Measurements from ENCODE around the gene CCDC66. TPM values are rescaled to one million over a fixed set of nuclear protein-coding genes. Genes with fewer than 3 reads are reported as not detected.

The CCDC66 gene
- total RNA-seq, 1 donor from 2014 or later = 12.5 TPM

GRCh38 chr3:56613016-56613415 is 56.0 kb downstream of the CCDC66 start:
- no peak for DNase-seq (ENCODE audit: missing footprints)
- no peak for ATAC-seq
- intact Hi-C loops (cut with DNase I) = no loop called here

- intact Hi-C loops (cut with DNase I) = no loop called here
- ATAC-seq = no peak
Measured at GRCh38 chr3:56616478-56617006, 59.6 kb downstream of the CCDC66 start.

GRCh38 chr3:56620371-56620770 is 63.4 kb downstream of the CCDC66 start:
- ATAC-seq (no peak), DNase-seq (ENCODE audit: missing footprints) (no peak)
- intact Hi-C loops (cut with DNase I) = no loop called here

More at GRCh38 chr3:56616478-56617006, 59.6 kb downstream of the CCDC66 start:
- DNase-seq (ENCODE audit: missing footprints) = no peak

- ATAC-seq (no peak), DNase-seq (ENCODE audit: missing footprints) (no peak)
- intact Hi-C loops (cut with DNase I) = no loop called here
Measured at GRCh38 chr3:56621681-56622080, 64.7 kb downstream of the CCDC66 start.

GRCh38 chr3:56622381-56622780 is 65.4 kb downstream of the CCDC66 start:
- ATAC-seq = no peak

GRCh38 chr3:56624725-56625124 is 67.8 kb downstream of the CCDC66 start:
- DNase-seq (ENCODE audit: missing footprints) (no peak), ATAC-seq (no peak)
- intact Hi-C loops (cut with DNase I) = no loop called here

More at GRCh38 chr3:56622381-56622780, 65.4 kb downstream of the CCDC66 start:
- DNase-seq (ENCODE audit: missing footprints) = no peak
- intact Hi-C loops (cut with DNase I) = no loop called here

- no peak for ATAC-seq
- intact Hi-C loops (cut with DNase I) = no loop called here
- no peak for DNase-seq (ENCODE audit: missing footprints)
Measured at GRCh38 chr3:56629047-56629446, 72.1 kb downstream of the CCDC66 start.

- intact Hi-C loops (cut with DNase I) = no loop called here
- no peak for DNase-seq (ENCODE audit: missing footprints)
- ATAC-seq = no peak
Measured at GRCh38 chr3:56629451-56629850, 72.5 kb downstream of the CCDC66 start.

GRCh38 chr3:56630966-56631365 is 74.0 kb downstream of the CCDC66 start:
- ATAC-seq = no peak
- DNase-seq (ENCODE audit: missing footprints) = no peak
- intact Hi-C loops (cut with DNase I) = no loop called here

- ATAC-seq (peak; percentile 12), DNase-seq (ENCODE audit: missing footprints) (no peak)
- intact Hi-C loops (cut with DNase I) = no loop called here
Measured at GRCh38 chr3:56633181-56633580, 76.2 kb downstream of the CCDC66 start.

GRCh38 chr3:56633602-56634535 is 76.9 kb downstream of the CCDC66 start:
- DNase-seq (ENCODE audit: missing footprints) (peak; percentile 72), ATAC-seq (peak; percentile 93)
- intact Hi-C loops (cut with DNase I) = no loop called here

- intact Hi-C loops (cut with DNase I) = no loop called here
- no peak for ATAC-seq
- no peak for DNase-seq (ENCODE audit: missing footprints)
Measured at GRCh38 chr3:56645407-56645806, 88.4 kb downstream of the CCDC66 start.

- no peak for ATAC-seq
- no peak for DNase-seq (ENCODE audit: missing footprints)
- intact Hi-C loops (cut with DNase I) = no loop called here
Measured at GRCh38 chr3:56654460-56654859, 97.5 kb downstream of the CCDC66 start.

GRCh38 chr3:56655709-56656108 is 98.7 kb downstream of the CCDC66 start:
- intact Hi-C loops (cut with DNase I) = no loop called here
- DNase-seq (ENCODE audit: missing footprints) (no peak), ATAC-seq (no peak)

- ATAC-seq (no peak), DNase-seq (ENCODE audit: missing footprints) (no peak)
- intact Hi-C loops (cut with DNase I) = no loop called here
Measured at GRCh38 chr3:56664823-56665222, 107.8 kb downstream of the CCDC66 start.

GRCh38 chr3:56667973-56668579 is 111.1 kb downstream of the CCDC66 start:
- intact Hi-C loops (cut with DNase I) = no loop called here
- no peak for DNase-seq (ENCODE audit: missing footprints)
- no peak for ATAC-seq
